ENCODE data around the gene PROZ. TPM values are rescaled to one million over a fixed set of nuclear protein-coding genes. Genes with fewer than 3 reads are reported as not detected.

Gene PROZ
- total RNA-seq, 1 donor from 2014 or later, result not detected

- no peak for TF ChIP-seq CTCF (conservative IDR thresholded peaks at IDR 0.05)
- Mint-ChIP-seq H3K4me1 (peaks cover 7% of the 10 kb centered on the region), H3K4me3 (no peak overlapping the region), H3K27ac (ENCODE audit: unreplicated experiment) (no peak overlapping the region), H3K27me3 (ENCODE audit: low read depth) (no peaks in the 10 kb centered on the region), H3K36me3 (ENCODE audit: low read depth) (peaks cover 17% of the 10 kb centered on the region), H3K9me3 (no peaks in the 10 kb centered on the region)
- DNase-seq (ENCODE audit: low read depth, low spot score), result no peak
Observed at GRCh38 chr13:113178070-113178895, 19.8 kb downstream of the PROZ start.

- TF ChIP-seq CTCF (conservative IDR thresholded peaks at IDR 0.05), result no peak
- H3K27ac Mint-ChIP-seq (ENCODE audit: unreplicated experiment), result no peak overlapping the region
- H3K9me3 Mint-ChIP-seq, result no peaks in the 10 kb centered on the region
- no peaks in the 10 kb centered on the region for H3K27me3 Mint-ChIP-seq (ENCODE audit: low read depth)
- no peak overlapping the region for H3K4me3 Mint-ChIP-seq
- DNase-seq (ENCODE audit: low read depth, low spot score), result no peak
- H3K4me1 Mint-ChIP-seq, result peaks cover 11% of the 10 kb centered on the region
- H3K36me3 Mint-ChIP-seq (ENCODE audit: low read depth), result peaks cover 17% of the 10 kb centered on the region
Observed at GRCh38 chr13:113178896-113179167, 20.4 kb downstream of the PROZ start.

- Mint-ChIP-seq H3K27me3 (ENCODE audit: low read depth) (no peaks in the 10 kb centered on the region), H3K36me3 (ENCODE audit: low read depth) (peaks cover 14% of the 10 kb centered on the region), H3K9me3 (no peaks in the 10 kb centered on the region), H3K4me3 (no peak overlapping the region), H3K4me1 (peaks cover 11% of the 10 kb centered on the region), H3K27ac (ENCODE audit: unreplicated experiment) (no peak overlapping the region)
- no peak for DNase-seq (ENCODE audit: low read depth, low spot score)
- no peak for TF ChIP-seq CTCF (conservative IDR thresholded peaks at IDR 0.05)
Observed at GRCh38 chr13:113179374-113180230, 21.2 kb downstream of the PROZ start.

GRCh38 chr13:113182046-113182445 lies 23.6 kb downstream of the PROZ start:
- TF ChIP-seq CTCF (conservative IDR thresholded peaks at IDR 0.05), result no peak
- H3K9me3 Mint-ChIP-seq, result no peaks in the 10 kb centered on the region
- peaks cover 14% of the 10 kb centered on the region for H3K36me3 Mint-ChIP-seq (ENCODE audit: low read depth)
- no peak overlapping the region for H3K4me3 Mint-ChIP-seq
- no peaks in the 10 kb centered on the region for H3K27me3 Mint-ChIP-seq (ENCODE audit: low read depth)
- no peak for DNase-seq (ENCODE audit: low read depth, low spot score)
- H3K27ac Mint-ChIP-seq (ENCODE audit: unreplicated experiment), result no peak overlapping the region
- H3K4me1 Mint-ChIP-seq, result peaks cover 11% of the 10 kb centered on the region

GRCh38 chr13:113183450-113184129 lies 25.1 kb downstream of the PROZ start:
- Mint-ChIP-seq H3K4me3 (no peak overlapping the region), H3K4me1 (peaks cover 14% of the 10 kb centered on the region), H3K9me3 (no peaks in the 10 kb centered on the region), H3K36me3 (ENCODE audit: low read depth) (peaks cover 18% of the 10 kb centered on the region), H3K27ac (ENCODE audit: unreplicated experiment) (no peak overlapping the region), H3K27me3 (ENCODE audit: low read depth) (no peaks in the 10 kb centered on the region)
- TF ChIP-seq CTCF (conservative IDR thresholded peaks at IDR 0.05), result no peak
- no peak for DNase-seq (ENCODE audit: low read depth, low spot score)

Data from neural crest cell (in vitro differentiated cells).